ENCODE data around the gene FGF18.

DNA sequence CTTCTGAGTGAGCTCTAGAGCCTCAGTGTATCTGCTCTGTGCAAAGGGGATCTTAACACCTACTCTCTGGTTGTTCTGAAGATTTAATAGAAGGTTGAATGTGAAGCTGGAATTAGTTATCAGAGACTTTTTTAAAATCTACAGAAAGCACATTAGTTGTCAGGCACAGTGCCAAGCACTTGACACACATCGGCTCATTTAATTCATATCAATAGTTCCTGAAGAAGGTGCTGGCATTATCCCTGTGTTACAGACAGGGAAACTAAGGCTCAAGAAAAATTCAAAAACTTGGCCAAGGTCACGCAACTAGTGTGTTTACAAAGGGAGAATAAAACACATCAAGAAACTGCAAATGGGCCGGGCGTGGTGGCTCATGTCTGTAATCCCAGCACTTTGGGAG, 80.2 kb downstream of the FGF18 start:
- TF ChIP-seq, protein P1, sequence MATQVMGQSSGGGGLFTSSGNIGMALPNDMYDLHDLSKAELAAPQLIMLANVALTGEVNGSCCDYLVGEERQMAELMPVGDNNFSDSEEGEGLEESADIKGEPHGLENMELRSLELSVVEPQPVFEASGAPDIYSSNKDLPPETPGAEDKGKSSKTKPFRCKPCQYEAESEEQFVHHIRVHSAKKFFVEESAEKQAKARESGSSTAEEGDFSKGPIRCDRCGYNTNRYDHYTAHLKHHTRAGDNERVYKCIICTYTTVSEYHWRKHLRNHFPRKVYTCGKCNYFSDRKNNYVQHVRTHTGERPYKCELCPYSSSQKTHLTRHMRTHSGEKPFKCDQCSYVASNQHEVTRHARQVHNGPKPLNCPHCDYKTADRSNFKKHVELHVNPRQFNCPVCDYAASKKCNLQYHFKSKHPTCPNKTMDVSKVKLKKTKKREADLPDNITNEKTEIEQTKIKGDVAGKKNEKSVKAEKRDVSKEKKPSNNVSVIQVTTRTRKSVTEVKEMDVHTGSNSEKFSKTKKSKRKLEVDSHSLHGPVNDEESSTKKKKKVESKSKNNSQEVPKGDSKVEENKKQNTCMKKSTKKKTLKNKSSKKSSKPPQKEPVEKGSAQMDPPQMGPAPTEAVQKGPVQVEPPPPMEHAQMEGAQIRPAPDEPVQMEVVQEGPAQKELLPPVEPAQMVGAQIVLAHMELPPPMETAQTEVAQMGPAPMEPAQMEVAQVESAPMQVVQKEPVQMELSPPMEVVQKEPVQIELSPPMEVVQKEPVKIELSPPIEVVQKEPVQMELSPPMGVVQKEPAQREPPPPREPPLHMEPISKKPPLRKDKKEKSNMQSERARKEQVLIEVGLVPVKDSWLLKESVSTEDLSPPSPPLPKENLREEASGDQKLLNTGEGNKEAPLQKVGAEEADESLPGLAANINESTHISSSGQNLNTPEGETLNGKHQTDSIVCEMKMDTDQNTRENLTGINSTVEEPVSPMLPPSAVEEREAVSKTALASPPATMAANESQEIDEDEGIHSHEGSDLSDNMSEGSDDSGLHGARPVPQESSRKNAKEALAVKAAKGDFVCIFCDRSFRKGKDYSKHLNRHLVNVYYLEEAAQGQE (IDR thresholded peaks at IDR 0.05; ENCODE audit: borderline replicate concordance), result no peak
- TF ChIP-seq, protein P1 (CRISPR knock-in tag; IDR thresholded peaks at IDR 0.05; ENCODE audit: low read depth), result no peak
- TF ChIP-seq, protein P2, sequence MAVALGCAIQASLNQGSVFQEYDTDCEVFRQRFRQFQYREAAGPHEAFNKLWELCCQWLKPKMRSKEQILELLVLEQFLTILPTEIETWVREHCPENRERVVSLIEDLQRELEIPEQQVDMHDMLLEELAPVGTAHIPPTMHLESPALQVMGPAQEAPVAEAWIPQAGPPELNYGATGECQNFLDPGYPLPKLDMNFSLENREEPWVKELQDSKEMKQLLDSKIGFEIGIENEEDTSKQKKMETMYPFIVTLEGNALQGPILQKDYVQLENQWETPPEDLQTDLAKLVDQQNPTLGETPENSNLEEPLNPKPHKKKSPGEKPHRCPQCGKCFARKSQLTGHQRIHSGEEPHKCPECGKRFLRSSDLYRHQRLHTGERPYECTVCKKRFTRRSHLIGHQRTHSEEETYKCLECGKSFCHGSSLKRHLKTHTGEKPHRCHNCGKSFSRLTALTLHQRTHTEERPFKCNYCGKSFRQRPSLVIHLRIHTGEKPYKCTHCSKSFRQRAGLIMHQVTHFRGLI (CRISPR knock-in tag; IDR thresholded peaks at IDR 0.05), result no peak
- TF ChIP-seq ZNF239 (CRISPR knock-in tag; IDR thresholded peaks at IDR 0.05), result no peak
- TF ChIP-seq MAFK (IDR thresholded peaks at IDR 0.05; ENCODE audit: low read length), result no peak
